Hematopoietic multipotent progenitor cell treated with erythropoietin and hydrocortisone succinate and interleukin-3 and kit ligand, for 15 days (in vitro differentiated cells): Measurements from ENCODE around the gene ART5.

Experiments used
- DNase-seq: peaks from one replicate; pipeline ENCODE4 v3.0.0-alpha.2; 2015; ENCODE audit warnings: low spot score

Gene ART5, protein sequence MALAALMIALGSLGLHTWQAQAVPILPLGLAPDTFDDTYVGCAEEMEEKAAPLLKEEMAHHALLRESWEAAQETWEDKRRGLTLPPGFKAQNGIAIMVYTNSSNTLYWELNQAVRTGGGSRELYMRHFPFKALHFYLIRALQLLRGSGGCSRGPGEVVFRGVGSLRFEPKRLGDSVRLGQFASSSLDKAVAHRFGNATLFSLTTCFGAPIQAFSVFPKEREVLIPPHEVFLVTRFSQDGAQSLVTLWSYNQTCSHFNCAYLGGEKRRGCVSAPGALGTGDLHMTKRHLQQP

DNA sequence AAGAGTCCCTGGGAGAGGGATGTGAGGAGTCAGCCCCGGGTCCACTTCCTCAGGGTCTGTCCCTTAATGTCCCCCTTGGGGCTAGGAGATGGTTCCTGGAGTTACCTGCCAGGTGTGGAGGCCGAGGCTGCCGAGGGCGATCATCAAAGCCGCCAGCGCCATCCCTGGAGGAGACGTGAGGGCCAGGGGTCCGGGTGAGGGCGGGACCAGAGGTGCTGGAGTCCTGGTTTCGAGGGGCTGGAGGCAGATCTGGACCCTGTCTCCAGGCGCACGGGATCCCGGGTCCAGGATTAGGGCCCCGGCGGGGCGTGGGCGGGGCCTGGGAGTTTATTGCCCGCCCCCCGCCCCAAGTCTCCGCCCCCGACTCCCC is at the start of gene ART5:
Gene ART5, minus strand, starts transcription at position 292 of the 370 bp plus-strand sequence. Its CDS starts 130 bp downstream, at position 162.
- DNase-seq = no peak

DNA sequence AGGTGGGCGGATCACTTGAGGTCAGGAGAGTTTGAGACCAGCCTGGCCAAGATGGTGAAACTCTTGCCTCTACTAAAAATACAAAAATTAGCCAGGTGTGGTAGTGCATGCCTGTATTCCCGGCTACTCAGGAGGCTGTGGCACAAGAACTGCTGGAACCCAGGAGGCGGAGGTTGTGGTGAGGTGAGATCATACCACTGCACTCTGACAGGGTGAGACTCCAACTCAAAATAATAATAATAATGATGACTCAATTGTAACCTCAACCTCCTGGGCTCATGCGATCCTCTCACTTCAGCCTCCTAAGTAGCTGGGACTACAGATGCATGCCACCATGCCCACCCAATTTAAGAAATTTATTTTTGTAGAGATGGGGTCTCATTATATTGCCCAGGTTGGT is 45.0 kb upstream of the ART5 start:
- no peak for DNase-seq

DNA sequence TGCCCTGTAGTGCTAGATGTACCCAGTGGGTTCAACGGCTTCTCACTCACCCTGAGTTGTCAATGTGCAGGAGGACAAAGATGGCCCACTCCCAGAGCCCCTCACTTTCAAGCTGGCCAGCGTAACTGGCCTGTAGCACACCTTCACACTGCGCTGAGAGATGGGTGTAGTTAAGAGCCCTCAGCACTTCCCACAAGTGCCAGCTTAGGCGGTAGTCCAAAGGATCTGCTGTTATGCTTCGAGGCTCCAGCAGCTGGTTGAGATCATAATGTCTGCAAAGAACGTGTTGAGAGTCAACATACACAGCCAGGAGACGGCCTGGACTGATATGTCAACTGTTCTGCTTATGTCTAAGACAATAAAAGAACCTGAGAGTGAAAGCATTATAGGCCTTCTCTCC is 44.1 kb upstream of the ART5 start:
- no peak for DNase-seq

DNA sequence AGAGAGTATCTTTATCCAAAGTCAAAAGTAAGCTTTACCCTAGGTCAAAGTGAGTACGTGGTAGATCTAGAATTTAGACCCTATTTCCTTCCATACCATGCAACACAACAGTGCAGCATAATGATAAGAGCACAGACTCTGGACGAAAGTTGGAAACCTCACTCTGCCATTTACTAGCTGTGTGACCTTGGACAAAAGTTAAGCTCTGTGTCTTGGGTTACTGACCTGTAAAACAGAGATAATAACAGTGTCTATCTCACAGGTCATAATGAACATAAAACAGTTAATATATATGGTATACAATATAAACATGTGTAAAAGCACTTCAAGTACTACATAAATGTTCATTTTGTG is 43.0 kb upstream of the ART5 start:
- DNase-seq = no peak

DNA sequence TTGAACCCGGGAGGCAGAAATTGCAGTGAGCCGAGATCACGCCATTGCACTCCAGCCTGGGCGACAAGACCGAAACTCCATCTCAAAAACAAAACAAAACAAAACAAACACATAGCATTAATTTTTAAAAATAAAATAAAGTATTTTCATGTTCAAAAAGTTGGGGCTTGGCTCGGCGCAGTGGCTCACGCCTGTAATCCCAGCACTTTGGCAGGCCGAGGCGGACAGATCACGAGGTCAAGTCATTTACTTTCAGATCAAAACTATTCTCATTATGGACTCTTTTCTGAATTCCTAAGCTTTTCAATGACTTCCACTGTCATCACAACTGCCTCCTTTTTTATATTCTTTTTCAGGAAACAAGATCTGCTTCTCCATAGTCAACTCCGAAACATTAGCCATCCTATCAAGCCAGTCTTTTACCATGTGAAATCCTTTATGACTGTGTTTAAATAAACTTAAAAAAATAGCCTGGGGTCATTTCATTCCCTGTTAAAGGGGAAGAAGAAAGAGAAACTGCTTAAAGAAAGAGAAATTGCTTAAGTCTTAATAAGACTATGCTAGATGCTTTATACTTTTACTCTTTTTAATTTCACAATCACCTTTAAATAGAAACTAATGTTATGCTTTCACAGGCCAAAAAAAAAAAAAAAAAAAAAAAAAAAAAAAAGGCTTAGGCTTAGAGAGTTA is 42.5 kb upstream of the ART5 start:
- DNase-seq = no peak

DNA sequence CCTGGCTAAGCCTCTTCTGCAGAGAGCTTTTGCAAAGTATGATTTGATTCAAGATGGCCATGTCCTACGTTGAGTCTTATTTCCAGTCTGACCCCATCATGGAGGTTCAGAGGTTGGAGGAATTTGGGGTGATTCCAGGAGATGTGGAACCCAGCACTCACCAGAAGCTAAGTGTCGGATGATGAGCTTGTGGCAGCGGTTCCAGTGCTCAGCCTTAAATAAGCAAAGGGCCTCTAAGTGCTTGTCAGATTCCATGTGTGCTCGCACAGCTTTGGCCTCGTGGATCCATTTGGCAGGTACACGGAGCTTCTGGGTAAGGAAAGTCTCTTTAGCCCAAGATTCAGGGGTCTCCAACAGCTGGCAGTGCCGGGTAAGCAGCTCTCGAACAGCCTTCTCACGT is 41.2 kb upstream of the ART5 start:
- DNase-seq = no peak

DNA sequence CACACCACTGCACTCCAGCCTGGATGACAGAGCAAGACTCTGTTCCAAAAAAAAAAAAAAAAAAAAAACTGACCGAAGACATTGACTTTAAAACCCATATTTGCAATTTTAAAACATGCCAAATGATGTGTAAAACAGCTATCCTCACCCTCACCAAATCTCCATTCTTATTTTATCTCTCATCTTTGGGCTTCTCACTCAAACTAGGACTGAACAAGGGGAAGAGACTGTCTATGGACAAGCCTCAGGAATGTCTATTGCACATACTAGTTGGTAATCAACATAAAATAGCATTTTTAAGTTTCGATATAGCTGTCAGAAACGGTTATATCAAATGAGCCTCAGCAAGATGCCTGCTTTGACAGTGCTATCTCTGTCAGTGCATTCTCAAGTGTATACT is 37.3 kb upstream of the ART5 start:
- no peak for DNase-seq

DNA sequence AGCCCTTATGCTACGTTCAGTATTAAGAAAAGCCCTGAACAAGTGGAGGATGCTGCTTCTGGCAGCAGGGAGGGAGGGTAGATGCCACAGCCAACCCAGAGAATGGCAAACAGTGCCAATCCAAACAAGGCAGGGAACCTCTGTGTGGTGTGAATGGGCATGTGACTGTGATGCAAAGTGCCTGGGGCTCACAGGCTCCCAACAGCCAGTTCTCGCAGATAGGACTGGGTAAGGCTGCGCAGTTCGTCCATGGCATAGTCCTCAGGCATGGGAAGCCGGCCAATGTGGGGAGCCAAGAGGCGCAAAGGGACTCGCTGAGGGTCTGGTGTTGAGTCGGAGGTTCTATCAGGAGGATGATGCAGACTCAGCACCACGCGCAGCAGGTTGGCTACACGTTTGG is 34.2 kb upstream of the ART5 start:
- no peak for DNase-seq

DNA sequence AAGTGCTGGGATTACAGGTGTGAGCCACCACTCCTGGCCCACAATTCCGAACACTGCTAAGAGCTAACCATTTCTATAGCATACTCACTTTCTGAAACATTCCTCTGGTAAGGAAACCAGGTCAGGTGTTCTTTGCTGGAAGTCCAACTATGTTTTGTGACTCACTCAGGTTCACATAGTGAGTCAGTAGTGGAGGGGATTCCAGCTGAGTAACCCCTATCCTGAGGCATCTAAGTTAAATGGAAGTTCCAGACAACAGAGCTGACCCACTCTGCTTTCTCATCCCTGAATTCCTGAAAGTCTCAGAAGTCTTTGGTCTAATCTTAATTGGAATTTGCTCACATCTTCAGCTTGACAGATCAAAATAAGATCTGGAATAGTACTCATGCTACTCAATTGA is 32.4 kb upstream of the ART5 start:
- DNase-seq = no peak

DNA sequence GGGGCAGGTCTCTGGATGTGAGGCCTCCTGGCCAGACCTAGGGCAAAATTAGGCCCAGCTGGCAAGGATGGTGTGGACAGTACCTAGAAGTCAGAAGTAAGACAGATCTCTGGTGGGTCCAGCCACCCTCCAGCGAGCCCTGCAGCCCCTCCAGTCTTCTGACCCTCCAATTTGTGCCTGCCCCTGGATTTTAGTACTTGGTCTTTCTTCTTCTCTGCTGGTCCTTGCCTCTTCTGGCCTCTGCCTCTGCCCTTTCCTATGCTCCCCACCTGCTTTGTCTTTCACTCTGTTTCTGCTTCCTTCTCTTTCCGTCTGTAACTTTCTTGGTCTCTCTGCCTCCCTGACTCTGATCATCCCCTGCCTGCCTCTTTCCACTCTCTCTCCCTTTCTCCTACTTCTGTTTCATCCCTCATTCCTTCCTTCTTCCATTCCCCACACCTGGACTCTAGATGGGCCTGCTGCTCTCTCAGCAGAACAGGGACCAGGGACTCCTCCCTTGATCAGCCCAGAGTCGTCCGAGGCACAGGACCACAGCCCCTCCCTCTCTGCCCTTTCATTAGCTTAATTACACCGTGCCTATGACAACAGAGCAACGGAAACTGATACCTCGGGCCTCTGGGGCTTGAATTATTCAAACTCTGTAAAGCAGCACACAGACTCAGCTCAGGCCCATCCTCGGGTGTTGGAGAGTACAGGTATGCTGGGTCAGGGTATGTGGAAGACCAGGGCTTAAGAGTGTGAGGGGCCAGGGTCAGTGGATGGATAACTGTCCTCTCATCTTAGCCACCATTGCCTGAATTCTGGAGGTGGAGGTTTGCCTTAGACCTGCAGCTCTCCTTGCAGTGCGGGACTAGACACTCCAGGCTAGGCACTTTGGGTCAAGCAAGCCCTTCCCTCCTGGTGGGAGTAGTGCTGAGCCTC is 29.8 kb upstream of the ART5 start, which contains the start of gene CHRNA10:
Gene CHRNA10, minus strand, starts transcription at position 51 of the 921 bp plus-strand sequence. CDS start 72 bp downstream, outside the sequence.
- DNase-seq = no peak

DNA sequence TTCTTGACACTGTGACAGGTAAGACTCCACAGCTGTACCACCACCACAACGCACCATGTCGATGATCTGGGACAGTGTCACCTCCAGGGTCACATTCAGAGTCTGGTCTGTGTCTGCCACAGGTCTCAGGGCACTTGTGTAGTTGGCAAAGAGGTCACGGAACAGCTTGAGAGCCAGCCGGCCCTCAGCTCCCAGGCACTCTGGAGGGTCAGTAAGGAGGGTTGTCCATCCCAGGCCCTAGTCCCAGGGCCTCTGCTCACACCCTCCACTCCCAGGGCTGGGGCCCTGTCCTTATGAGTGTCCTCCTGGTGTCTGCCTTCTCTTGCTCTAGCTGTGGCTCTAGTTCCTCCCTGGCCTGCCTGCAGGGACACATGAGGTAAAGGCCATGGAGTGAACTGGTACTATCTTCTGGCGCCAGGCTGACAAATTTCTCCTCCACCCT is 28.0 kb upstream of the ART5 start:
- DNase-seq = no peak

DNA sequence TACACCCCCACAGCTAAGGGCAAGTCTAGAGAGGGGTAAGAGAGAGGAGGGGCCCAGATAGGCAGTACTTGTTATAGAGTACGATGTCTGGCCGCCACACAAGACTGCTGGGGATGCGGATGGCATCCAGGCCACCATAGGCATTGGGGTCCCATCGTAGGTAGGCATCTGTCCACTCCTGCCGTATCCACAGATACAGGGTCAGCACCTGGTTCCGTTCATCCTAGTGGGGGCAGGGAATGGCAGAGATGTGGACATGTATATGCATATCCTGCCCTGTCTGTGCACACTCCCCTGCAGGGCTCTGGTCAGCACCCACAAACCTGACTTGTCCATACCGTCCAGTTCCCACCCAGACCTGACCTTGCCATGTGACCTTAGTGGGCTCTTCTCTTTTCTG is 27.3 kb upstream of the ART5 start:
- no peak for DNase-seq

DNA sequence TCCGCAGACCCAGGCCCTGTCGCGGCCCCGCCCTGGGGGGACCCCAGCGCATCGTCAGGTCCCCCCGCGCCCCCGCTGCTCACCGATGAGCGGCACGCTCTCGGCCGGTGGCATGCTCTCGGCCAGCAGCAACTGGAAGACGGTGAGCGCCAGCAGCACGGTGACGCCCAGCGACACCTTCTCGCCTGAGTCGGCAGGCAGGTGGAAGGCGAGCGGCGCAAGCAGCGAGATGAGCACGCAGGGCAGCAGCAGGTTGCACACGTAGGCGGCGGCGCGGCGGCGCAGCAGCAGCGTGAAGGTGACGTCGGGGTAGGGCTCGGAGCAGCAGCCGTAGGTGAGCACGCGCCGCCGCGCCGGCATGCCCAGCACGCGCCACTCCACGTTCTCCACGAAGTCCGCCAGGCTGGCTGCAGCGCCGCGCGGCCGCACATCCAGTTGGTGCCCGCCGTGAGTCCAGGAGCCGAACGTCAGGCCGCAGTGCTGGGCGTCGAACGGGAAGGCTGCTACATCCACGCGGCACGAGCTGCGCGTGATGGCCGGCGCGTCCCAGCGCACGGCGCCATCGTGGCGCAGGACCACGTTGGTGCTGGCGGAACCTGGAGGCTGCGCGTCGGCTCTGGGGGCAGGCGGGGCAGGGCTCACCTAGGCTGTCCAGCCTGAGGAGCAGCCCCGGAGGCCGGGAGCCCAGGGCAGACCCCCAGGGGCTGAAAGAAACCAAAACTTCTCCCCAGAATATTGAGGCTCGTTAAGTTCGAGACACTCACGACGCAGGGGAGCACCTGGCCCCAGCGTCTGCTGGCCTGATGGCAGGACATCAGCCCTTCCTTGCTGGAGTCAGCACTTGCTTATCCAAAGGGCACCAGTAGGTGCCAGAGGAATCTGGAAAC is 25.6 kb upstream of the ART5 start:
- DNase-seq = no peak

DNA sequence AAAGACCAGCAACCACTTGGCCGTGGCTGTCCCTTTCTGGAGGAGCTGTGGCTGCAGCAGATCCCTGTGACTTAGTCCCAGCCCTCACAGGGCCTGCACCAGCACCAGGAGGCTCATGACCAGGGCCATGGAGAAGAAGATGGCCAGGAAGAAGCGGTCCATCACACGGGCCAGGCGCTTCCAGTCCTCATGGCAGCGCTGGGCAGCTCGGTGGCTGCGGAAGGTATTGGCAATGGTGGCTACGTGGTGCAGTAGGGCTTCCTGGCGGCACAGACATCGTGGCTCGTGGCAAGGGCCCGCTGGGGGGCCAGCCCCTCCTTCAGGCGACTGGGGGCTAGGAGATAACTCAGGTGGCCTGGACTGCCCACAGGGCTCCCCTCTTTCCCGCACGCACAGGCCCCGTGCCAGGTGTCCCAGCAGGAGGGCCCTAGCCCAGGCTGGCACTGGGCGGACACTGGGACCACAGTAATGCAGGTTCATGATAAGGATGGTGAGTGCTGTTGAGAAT is 24.3 kb upstream of the ART5 start:
- DNase-seq = no peak

DNA sequence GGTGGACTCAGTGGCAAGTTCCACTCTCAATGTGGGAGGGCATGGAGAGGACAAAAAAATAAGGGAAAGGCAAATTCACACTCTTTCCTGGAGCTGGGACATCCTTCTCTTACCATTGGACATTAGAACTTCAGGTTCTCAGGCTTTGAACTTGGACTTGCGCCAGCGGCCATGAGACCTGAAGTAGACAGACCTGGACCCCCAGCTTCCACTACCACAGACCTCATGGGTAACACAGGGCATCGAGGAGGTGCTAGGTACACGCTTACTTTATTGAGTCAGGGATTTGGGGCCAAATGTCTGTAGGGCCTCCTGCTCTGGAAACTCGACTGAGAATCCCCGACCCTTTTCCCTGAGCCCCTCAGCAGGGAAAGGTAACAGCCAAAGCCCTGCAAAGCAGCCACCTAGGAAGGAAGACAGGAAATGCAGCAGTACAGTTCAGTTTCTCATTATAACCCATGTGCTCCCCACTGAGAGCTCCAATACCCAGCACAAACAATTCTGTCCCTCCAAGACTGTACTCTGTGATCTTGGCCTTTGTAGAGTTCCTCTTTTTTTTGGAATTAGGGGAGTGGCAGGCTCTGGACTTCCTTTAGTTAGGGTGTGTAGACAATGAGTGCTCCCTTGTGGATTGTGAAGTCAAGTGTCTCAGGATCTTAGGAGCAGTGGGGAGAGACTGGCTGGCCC is 23.7 kb upstream of the ART5 start:
- DNase-seq = no peak

DNA sequence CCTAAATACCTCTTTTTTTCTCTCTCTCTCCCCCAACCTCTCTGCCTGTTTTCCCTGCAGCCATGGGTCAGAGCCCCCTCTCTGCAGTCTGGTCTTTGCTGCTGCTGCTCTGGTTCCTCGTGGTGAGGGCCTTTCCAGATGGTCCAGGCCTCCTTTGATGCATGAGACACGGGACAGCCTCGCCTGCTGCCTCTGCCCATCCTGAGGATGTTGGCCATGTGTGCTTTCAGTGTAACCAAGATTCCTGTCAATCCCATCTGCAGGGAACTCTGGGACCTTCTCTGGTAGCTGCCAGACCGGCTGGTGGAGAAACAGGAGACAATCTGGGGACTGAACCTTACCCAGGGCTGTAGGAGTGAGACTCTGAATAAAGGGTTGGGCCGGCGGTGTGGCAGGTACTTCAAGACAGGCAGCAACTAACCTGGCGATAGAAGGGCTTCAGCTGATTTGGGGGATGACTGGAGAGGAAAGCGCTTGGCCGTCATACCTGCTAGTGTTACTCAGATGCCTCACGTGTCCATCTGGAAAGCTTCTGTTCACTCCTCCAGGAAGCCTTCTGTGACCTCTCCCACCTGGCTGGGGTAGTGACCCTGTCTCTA is 22.3 kb upstream of the ART5 start:
- no peak for DNase-seq

DNA sequence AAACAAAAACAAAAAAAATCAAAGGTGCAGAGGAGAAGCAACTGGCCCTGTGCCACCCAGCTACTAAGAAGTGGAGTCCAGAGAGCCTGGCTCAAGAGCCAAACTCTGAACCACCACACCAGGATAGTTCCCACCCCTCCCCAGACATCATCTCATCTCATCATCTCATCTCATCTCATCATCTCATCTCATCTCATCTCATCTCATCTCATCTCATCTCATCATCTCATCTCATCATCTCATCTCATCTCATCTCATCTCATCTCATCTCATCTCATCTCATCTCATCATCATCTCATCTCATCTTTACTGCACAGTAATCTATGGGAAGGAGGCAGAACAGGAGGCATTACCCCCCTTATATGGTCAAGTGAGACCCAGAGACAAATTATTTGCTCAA is 21.1 kb upstream of the ART5 start:
- no peak for DNase-seq

DNA sequence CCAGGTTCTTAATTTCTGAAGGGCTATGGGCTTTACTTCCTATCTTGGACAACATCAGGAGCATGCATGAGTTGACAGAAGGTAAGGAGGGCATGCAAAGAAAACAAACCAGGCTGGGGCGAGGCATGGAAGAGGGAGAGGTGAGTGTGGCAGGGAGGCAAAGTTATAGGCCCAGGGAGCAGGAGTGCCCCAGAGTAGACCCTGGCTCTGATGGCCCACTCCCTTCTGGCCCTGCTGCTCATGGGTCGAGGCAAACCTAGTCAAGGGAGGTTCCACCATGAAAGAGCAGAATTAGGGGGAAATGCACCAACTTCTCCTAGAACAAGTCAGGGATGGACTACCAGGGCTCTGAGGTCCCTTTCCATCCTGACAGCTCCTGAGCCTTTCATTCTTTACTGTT is 19.2 kb upstream of the ART5 start:
- DNase-seq = no peak

DNA sequence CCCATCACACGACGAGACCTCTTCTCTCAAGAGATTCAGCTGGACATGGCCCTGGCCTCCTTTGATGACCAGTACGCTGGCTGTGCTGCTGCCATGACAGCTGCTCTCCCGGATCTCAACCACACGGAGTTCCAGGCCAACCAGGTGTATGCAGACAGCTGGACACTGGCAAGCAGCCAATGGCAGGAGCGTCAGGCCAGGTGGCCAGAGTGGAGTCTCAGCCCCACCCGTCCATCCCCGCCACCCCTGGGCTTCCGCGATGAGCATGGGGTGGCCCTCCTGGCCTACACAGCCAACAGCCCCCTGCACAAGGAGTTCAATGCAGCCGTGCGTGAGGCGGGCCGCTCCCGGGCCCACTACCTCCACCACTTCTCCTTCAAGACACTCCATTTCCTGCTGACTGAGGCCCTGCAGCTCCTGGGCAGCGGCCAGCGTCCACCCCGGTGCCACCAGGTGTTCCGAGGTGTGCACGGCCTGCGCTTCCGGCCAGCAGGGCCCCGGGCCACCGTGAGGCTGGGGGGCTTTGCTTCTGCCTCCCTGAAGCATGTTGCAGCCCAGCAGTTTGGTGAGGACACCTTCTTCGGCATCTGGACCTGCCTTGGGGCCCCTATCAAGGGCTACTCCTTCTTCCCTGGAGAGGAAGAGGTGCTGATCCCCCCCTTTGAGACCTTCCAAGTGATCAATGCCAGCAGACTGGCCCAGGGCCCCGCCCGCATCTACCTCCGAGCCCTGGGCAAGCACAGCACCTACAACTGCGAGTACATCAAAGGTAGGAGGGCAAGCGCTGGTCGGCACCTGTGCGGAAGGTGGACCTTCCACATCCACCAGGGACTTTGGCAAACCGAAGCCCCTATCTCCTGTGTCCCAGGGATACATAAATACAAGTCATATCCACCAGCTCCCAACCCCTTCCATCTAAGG is 18.1 kb upstream of the ART5 start:
- DNase-seq = no peak
